Measurements from ENCODE around the gene COL4A2. TPM values are rescaled to one million over a fixed set of nuclear protein-coding genes. Genes with fewer than 3 reads are reported as not detected.

Gene COL4A2
- total RNA-seq, 3 donors from 2014 or later (not counting 1 experiment from before 2014, with no cell fraction given) = not detected

DNA sequence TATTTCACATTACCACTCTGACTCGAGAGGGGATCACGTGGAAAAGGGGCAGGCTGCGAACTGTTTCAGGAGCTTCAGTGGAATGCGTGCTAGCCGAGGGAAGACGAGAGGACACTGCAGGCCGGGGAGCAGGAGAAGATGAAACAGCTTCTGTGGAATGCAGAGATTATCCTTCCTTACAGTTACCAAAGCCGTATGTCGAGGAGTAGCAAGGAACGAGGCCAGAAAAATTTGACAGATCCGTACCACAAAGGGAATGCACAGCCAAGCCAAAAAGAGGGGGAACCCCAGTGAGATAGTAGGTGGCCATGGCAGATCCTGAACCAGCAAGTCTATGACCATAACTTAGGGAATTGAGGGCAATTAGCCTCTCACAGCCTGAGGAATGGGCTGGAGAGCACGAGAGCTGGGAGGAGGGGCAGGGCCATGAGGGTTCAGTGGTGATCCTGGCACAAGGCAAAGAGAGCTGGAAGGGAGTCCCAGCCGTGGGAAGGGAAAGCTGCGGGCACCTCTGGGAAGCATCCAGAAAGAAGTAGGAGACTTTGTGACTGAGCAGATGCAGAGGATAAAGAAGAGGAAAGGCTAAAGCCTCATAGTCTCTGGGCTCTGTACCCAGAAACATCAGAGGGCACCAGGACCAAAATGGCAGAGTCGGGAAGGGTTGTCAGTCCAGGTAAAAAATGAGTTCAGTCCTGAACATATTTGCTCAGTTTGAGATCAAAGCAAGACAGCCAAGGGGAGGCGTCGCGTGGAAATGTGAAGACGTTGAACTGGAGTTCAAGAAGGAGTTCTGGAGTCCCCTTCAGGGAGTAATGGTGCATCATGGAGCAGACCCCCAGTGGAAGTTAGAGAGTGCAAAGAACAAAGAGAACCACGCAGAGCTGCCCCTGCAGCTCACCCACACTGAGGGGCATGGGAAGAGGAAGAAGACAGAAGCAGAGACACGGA, 5.2 kb upstream of the COL4A2 start:
- WGBS (ENCODE audit: insufficient coverage) = 68% methylated on average over 21 of the region's 21 CpGs
- Histone ChIP-seq H3K36me3 (ENCODE audit: control insufficient read depth, insufficient read depth, low read length) (no peaks in the 10 kb centered on the region), H3K4me3 (ENCODE audit: low read length) (no peak overlapping the region), H3K9me3 (ENCODE audit: control insufficient read depth, insufficient read depth, low read length) (no peaks in the 10 kb centered on the region), H3K27me3 (ENCODE audit: control insufficient read depth, insufficient read depth, low read length) (peaks cover 7% of the 10 kb centered on the region), H3K27ac (ENCODE audit: low read length) (no peak overlapping the region), H3K4me1 (ENCODE audit: control insufficient read depth, insufficient read depth, low read length) (no peaks in the 10 kb centered on the region)
- DNase-seq (no peak), ATAC-seq (no peak)
- no peaks in the 10 kb centered on the region for H3K4me1 Mint-ChIP-seq
- peaks cover 50 to 80% of the 10 kb centered on the region in 2 donors for H3K27me3 Mint-ChIP-seq (ENCODE audit: low read depth in 2 of 2)
- intact Hi-C loops (cut with micrococcal nuclease) = no loop called here
- H3K36me3 Mint-ChIP-seq = peaks cover 7% of the 10 kb centered on the region
- H3K4me3 Mint-ChIP-seq = no peak overlapping the region
- TF ChIP-seq, protein P1, sequence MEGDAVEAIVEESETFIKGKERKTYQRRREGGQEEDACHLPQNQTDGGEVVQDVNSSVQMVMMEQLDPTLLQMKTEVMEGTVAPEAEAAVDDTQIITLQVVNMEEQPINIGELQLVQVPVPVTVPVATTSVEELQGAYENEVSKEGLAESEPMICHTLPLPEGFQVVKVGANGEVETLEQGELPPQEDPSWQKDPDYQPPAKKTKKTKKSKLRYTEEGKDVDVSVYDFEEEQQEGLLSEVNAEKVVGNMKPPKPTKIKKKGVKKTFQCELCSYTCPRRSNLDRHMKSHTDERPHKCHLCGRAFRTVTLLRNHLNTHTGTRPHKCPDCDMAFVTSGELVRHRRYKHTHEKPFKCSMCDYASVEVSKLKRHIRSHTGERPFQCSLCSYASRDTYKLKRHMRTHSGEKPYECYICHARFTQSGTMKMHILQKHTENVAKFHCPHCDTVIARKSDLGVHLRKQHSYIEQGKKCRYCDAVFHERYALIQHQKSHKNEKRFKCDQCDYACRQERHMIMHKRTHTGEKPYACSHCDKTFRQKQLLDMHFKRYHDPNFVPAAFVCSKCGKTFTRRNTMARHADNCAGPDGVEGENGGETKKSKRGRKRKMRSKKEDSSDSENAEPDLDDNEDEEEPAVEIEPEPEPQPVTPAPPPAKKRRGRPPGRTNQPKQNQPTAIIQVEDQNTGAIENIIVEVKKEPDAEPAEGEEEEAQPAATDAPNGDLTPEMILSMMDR (IDR thresholded peaks at IDR 0.05) = no peak
- no peaks in the 10 kb centered on the region for H3K9me3 Mint-ChIP-seq
- no peak overlapping the region for H3K27ac Mint-ChIP-seq

DNA sequence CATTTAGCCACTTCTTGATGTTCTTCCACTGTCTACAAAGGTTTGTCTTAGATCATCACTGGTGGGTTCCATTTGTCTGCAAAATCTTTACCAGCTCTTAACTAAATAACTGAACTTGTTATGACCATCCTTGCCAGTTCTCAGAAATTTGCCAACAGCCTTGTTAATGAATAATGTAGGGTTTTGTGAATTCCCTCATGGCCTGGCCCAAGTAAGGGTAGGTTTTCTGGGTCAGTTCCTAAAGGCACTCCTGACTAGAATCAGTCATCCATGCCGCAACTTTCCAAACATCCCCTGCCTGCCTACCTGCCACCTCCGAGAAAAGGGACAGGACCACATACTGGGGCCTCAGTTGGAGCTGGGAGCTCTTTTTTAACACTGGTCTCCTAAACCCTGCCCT, 4.1 kb upstream of the COL4A2 start:
- Mint-ChIP-seq H3K4me3 (no peak overlapping the region), H3K9me3 (no peaks in the 10 kb centered on the region)
- 80% methylated on average over 2 of the region's 2 CpGs for WGBS (ENCODE audit: insufficient coverage)

DNA sequence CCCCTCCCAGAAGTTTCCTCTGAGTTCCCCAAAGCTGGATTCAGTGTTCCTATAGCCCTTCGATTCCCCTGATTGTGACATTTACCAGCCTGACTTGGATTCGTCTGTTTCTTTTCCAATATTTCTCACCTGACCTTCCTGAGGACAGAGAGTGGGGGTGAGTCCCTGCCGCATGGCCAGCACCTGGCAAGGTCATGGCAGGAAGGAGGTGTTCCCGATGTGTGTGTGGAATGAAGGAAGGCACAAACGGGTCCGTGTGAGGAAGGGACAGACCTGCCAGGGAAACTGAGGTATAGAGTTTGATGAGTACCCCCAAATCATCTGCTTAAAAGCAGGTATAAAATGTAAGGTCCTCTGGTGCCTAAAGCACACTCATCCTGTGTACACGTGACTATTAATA, 3.4 kb upstream of the COL4A2 start:
- DNase-seq (no peak), ATAC-seq (no peak)
- intact Hi-C loops (cut with micrococcal nuclease) = no loop called here
- H3K36me3 ChIP-seq (ENCODE audit: control insufficient read depth, insufficient read depth, low read length) = no peaks in the 10 kb centered on the region
- no peak overlapping the region for H3K27ac Mint-ChIP-seq
- H3K27ac ChIP-seq (ENCODE audit: low read length) = no peak overlapping the region
- no peaks in the 10 kb centered on the region for H3K9me3 Mint-ChIP-seq
- peaks cover 14% of the 10 kb centered on the region for H3K27me3 ChIP-seq (ENCODE audit: control insufficient read depth, insufficient read depth, low read length)
- H3K4me3 Mint-ChIP-seq = no peak overlapping the region
- H3K4me3 ChIP-seq (ENCODE audit: low read length) = no peak overlapping the region
- no peaks in the 10 kb centered on the region for H3K4me1 ChIP-seq (ENCODE audit: control insufficient read depth, insufficient read depth, low read length)
- WGBS (ENCODE audit: insufficient coverage) = 84% methylated on average over 6 of the region's 7 CpGs
- TF ChIP-seq, protein P1 (IDR thresholded peaks at IDR 0.05) = no peak
- peaks cover 46 to 76% of the 10 kb centered on the region in 2 donors for H3K27me3 Mint-ChIP-seq (ENCODE audit: low read depth in 2 of 2)
- no peaks in the 10 kb centered on the region for H3K9me3 ChIP-seq (ENCODE audit: control insufficient read depth, insufficient read depth, low read length)
- H3K4me1 Mint-ChIP-seq = no peaks in the 10 kb centered on the region
- peaks cover 7% of the 10 kb centered on the region for H3K36me3 Mint-ChIP-seq

More for the DNA sequence above, 4.1 kb upstream of the COL4A2 start:
- Mint-ChIP-seq H3K4me1 (no peaks in the 10 kb centered on the region), H3K27ac (no peak overlapping the region), H3K27me3 (ENCODE audit: low read depth in 2 of 2) (peaks cover 44 to 74% of the 10 kb centered on the region in 2 donors), H3K36me3 (peaks cover 7% of the 10 kb centered on the region)
- Histone ChIP-seq H3K27me3 (ENCODE audit: control insufficient read depth, insufficient read depth, low read length) (peaks cover 12% of the 10 kb centered on the region), H3K9me3 (ENCODE audit: control insufficient read depth, insufficient read depth, low read length) (no peaks in the 10 kb centered on the region), H3K4me1 (ENCODE audit: control insufficient read depth, insufficient read depth, low read length) (no peaks in the 10 kb centered on the region), H3K27ac (ENCODE audit: low read length) (no peak overlapping the region), H3K36me3 (ENCODE audit: control insufficient read depth, insufficient read depth, low read length) (no peaks in the 10 kb centered on the region), H3K4me3 (ENCODE audit: low read length) (no peak overlapping the region)
- TF ChIP-seq, protein P1 (IDR thresholded peaks at IDR 0.05) = no peak
- ATAC-seq (no peak), DNase-seq (no peak)
- intact Hi-C loops (cut with micrococcal nuclease) = no loop called here

Data from natural killer cell (primary cell).